Neural progenitor cell (in vitro differentiated cells): ENCODE results near the gene SLC10A1.

Source experiments
- EZH2 ChIP-seq: fragments of 200-600 bp; sonication (generic); IDR thresholded peaks from 2 replicates; pipeline ENCODE4 v1.6.1; 2017; ENCODE audit warnings: antibody characterized with exemption, mild to moderate bottlenecking, moderate library complexity
- EZH2phosphoT487 ChIP-seq: fragments of 200-600 bp; sonication (generic); IDR thresholded peaks from 2 replicates; pipeline ENCODE4 v1.6.1; 2017; ENCODE audit warnings: antibody characterized with exemption
- TF ChIP-seq, protein P1 (sequence below): fragments of 200-600 bp; sonication (generic); IDR thresholded peaks from 2 replicates; pipeline ENCODE4 v1.5.1; 2017; ENCODE audit warnings: antibody characterized with exemption, mild to moderate bottlenecking

DNA sequence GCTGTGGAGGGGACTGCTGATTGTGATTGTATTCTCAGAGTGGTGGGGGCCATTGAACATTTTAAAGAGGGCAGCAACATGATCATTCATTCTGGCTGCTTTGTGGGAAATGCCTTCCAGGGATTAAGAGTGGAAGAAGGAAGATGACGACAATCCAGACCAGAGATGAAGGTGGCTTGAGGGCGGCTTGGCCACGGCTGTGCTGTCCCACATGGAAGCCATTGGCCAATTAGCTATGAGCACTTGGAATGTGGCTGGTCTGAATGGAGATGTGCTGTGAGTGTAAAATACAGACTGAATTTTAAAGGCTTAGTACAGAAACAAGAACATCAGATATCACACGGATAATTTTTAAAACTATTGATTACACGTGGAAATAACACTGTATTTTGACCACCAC lies 19.2 kb upstream of the SLC10A1 start:
- TF ChIP-seq, protein P1, sequence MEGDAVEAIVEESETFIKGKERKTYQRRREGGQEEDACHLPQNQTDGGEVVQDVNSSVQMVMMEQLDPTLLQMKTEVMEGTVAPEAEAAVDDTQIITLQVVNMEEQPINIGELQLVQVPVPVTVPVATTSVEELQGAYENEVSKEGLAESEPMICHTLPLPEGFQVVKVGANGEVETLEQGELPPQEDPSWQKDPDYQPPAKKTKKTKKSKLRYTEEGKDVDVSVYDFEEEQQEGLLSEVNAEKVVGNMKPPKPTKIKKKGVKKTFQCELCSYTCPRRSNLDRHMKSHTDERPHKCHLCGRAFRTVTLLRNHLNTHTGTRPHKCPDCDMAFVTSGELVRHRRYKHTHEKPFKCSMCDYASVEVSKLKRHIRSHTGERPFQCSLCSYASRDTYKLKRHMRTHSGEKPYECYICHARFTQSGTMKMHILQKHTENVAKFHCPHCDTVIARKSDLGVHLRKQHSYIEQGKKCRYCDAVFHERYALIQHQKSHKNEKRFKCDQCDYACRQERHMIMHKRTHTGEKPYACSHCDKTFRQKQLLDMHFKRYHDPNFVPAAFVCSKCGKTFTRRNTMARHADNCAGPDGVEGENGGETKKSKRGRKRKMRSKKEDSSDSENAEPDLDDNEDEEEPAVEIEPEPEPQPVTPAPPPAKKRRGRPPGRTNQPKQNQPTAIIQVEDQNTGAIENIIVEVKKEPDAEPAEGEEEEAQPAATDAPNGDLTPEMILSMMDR, result no peak
- TF ChIP-seq EZH2phosphoT487 (no peak), EZH2 (no peak)
